ENCODE results near the gene COX7B2. TPM values are rescaled to one million over a fixed set of nuclear protein-coding genes. Genes with fewer than 3 reads are reported as not detected.

COX7B2 gene
- total and polyA plus RNA-seq, 9 of the 15 experiments (the other 6 are each of a cell fraction or from before 2014, with no cell fraction given) = 0.33 to 3.5 (median 0.67) TPM; not detected in 3

- no peak for TF ChIP-seq BDP1 (IDR thresholded peaks at IDR 0.05; ENCODE audit: insufficient read depth, insufficient read length)
- no peak for TF ChIP-seq CBX5 (IDR thresholded peaks at IDR 0.05; ENCODE audit: borderline replicate concordance, low read depth)
- TF ChIP-seq HNRNPH1 (optimal IDR thresholded peaks at IDR 0.05; ENCODE audit: low read depth, low read length) = no peak
- no peak for TF ChIP-seq ZHX1 (conservative IDR thresholded peaks at IDR 0.05; ENCODE audit: low read length)
Observed at GRCh38 chr4:46856333-46856732, 52.7 kb downstream of the COX7B2 start (continued).

- in situ Hi-C loops (cut with MboI) = no loop called here
- Histone ChIP-seq H3K9me3 (replicated peaks; ENCODE audit: control insufficient read depth, insufficient read depth, low read depth, low read length) (no peaks in the 10 kb centered on the region), H3K4me2 (ENCODE audit: insufficient read depth, low read length) (no peak overlapping the region), H3K36me3 (ENCODE audit: control insufficient read depth, insufficient read depth, low read length) (no peaks in the 10 kb centered on the region), H3K4me3 (no peak overlapping the region), H3K4me1 (replicated peaks in 1 of 2; ENCODE audit: control insufficient read depth in 2 of 2, insufficient read depth in 2 of 2, low read length in 2 of 2) (no peaks in the 10 kb centered on the region), H4K20me1 (replicated peaks; ENCODE audit: control insufficient read depth, insufficient read depth, low read length) (no peaks in the 10 kb centered on the region), H3K9ac (ENCODE audit: insufficient read depth in 1 of 2, low read depth in 2 of 2, low read length in 2 of 2) (no peak overlapping the region), H3K9me1 (ENCODE audit: control insufficient read depth, insufficient read depth, low read length) (no peaks in the 10 kb centered on the region), H3K79me2 (ENCODE audit: control insufficient read depth, insufficient read depth, low read length) (no peaks in the 10 kb centered on the region), H2AFZ (ENCODE audit: low read depth, low read length) (no peak overlapping the region), H3K27ac (ENCODE audit: extremely low read depth, low read depth, low read length) (no peak overlapping the region), H3K27me3 (ENCODE audit: control insufficient read depth in 2 of 2, insufficient read depth in 2 of 2, low read length in 2 of 2) (no peaks in the 10 kb centered on the region)
- DNase-seq (ENCODE audit: extremely low read depth in 1 of 4, low spot score in 3 of 4) (no peak), ATAC-seq (no peak), FAIRE-seq (no peak)
- ChIA-PET CTCF (ENCODE audit: low intra/inter-chr PET ratio) (no interaction called here), POLR2A (no interaction called here)
- intact Hi-C loops (cut with micrococcal nuclease) = no loop called here
- TF ChIP-seq ZNF316 (IDR thresholded peaks at IDR 0.05) (peak; percentile 64), MAFG (tag; conservative IDR thresholded peaks at IDR 0.05) (peak; percentile 50), MAFF (IDR thresholded peaks at IDR 0.05; ENCODE audit: low read length) (peak; percentile 30; the same call in 1 of the 2 replicates), MAFK (IDR thresholded peaks at IDR 0.05; ENCODE audit: low read length) (peak; percentile 45; the same call in 1 of the 2 replicates), C11orf30 (IDR thresholded peaks at IDR 0.05; ENCODE audit: low read depth) (peak; percentile 61), ZNF592 (IDR thresholded peaks at IDR 0.05) (no peak)
- BruUV-seq (replicated peaks) = no TSS peak
- 0% methylated on average over 4 of the region's 4 CpGs for WGBS (ENCODE audit: insufficient coverage, low coverage, missing lambda C conversion rate)
Observed at GRCh38 chr4:46852800-46853199, 56.2 kb downstream of the COX7B2 start.
